Measurements from ENCODE around the gene ANKRD2. TPM values are rescaled to one million over a fixed set of nuclear protein-coding genes. Genes with fewer than 3 reads are reported as not detected.

Gene ANKRD2
- total RNA-seq, 3 donors from 2014 or later (not counting 1 experiment from before 2014, with no cell fraction given) = not detected

GRCh38 chr10:97543025-97543546 lies 29.5 kb upstream of the ANKRD2 start:
- no peaks in the 10 kb centered on the region for H3K36me3 Mint-ChIP-seq
- DNase-seq = peak in 1 of 2 donors; percentile 10
- H3K4me3 Mint-ChIP-seq = no peak overlapping the region
- Histone ChIP-seq H3K4me3 (ENCODE audit: low read length) (no peak overlapping the region), H3K36me3 (ENCODE audit: control insufficient read depth, insufficient read depth, low read length) (no peaks in the 10 kb centered on the region), H3K27me3 (ENCODE audit: control insufficient read depth, insufficient read depth, low read length) (no peaks in the 10 kb centered on the region), H3K9me3 (ENCODE audit: control insufficient read depth, insufficient read depth, low read length) (no peaks in the 10 kb centered on the region), H3K4me1 (ENCODE audit: control insufficient read depth, insufficient read depth, low read length) (peaks cover 8% of the 10 kb centered on the region), H3K27ac (ENCODE audit: low read length) (no peak overlapping the region)
- peaks cover 0 to 5% of the 10 kb centered on the region in 2 donors for H3K4me1 Mint-ChIP-seq
- peaks cover 0 to 4% of the 10 kb centered on the region in 2 donors for H3K27me3 Mint-ChIP-seq (ENCODE audit: low read depth in 2 of 2)
- H3K27ac Mint-ChIP-seq = no peak overlapping the region
- TF ChIP-seq CTCF (IDR thresholded peaks at IDR 0.05) = no peak
- H3K9me3 Mint-ChIP-seq = no peaks in the 10 kb centered on the region
- ATAC-seq = peak in 1 of 3 donors; percentile 35
- WGBS (ENCODE audit: insufficient coverage) = 39% methylated on average over 10 of the region's 10 CpGs
- intact Hi-C loops (cut with micrococcal nuclease) = no loop called here

GRCh38 chr10:97546456-97547270 lies 25.9 kb upstream of the ANKRD2 start:
- no peak overlapping the region for H3K27ac ChIP-seq (ENCODE audit: low read length)
- no peak overlapping the region for H3K4me3 ChIP-seq (ENCODE audit: low read length)
- Mint-ChIP-seq H3K36me3 (no peaks in the 10 kb centered on the region), H3K27ac (no peak overlapping the region), H3K4me3 (no peak overlapping the region), H3K27me3 (ENCODE audit: low read depth in 2 of 2) (peaks cover 0 to 4% of the 10 kb centered on the region in 2 donors), H3K4me1 (peaks cover 0 to 5% of the 10 kb centered on the region in 2 donors), H3K9me3 (no peaks in the 10 kb centered on the region)
- H3K27me3 ChIP-seq (ENCODE audit: control insufficient read depth, insufficient read depth, low read length) = no peaks in the 10 kb centered on the region
- ATAC-seq = no peak
- intact Hi-C loops (cut with micrococcal nuclease) = no loop called here
- no peaks in the 10 kb centered on the region for H3K36me3 ChIP-seq (ENCODE audit: control insufficient read depth, insufficient read depth, low read length)
- 91% methylated on average over 16 of the region's 18 CpGs for WGBS (ENCODE audit: insufficient coverage)
- peaks cover 8% of the 10 kb centered on the region for H3K4me1 ChIP-seq (ENCODE audit: control insufficient read depth, insufficient read depth, low read length)
- no peak for TF ChIP-seq CTCF (IDR thresholded peaks at IDR 0.05)
- no peaks in the 10 kb centered on the region for H3K9me3 ChIP-seq (ENCODE audit: control insufficient read depth, insufficient read depth, low read length)
- DNase-seq = no peak

GRCh38 chr10:97547271-97547600 lies 25.3 kb upstream of the ANKRD2 start:
- no peaks in the 10 kb centered on the region for H3K9me3 Mint-ChIP-seq
- Histone ChIP-seq H3K9me3 (ENCODE audit: control insufficient read depth, insufficient read depth, low read length) (no peaks in the 10 kb centered on the region), H3K27me3 (ENCODE audit: control insufficient read depth, insufficient read depth, low read length) (no peaks in the 10 kb centered on the region), H3K27ac (ENCODE audit: low read length) (no peak overlapping the region), H3K4me3 (ENCODE audit: low read length) (no peak overlapping the region), H3K4me1 (ENCODE audit: control insufficient read depth, insufficient read depth, low read length) (peaks cover 8% of the 10 kb centered on the region), H3K36me3 (ENCODE audit: control insufficient read depth, insufficient read depth, low read length) (no peaks in the 10 kb centered on the region)
- no peak for TF ChIP-seq CTCF (IDR thresholded peaks at IDR 0.05)
- intact Hi-C loops (cut with micrococcal nuclease) = no loop called here
- ATAC-seq (no peak), DNase-seq (no peak)
- H3K27me3 Mint-ChIP-seq (ENCODE audit: low read depth in 2 of 2) = peaks cover 0 to 4% of the 10 kb centered on the region in 2 donors
- peaks cover 0 to 5% of the 10 kb centered on the region in 2 donors for H3K4me1 Mint-ChIP-seq
- 85% methylated on average over 4 of the region's 4 CpGs for WGBS (ENCODE audit: insufficient coverage)
- H3K36me3 Mint-ChIP-seq = no peaks in the 10 kb centered on the region
- H3K4me3 Mint-ChIP-seq = no peak overlapping the region
- H3K27ac Mint-ChIP-seq = no peak overlapping the region

All from natural killer cell (primary cell).